ENCODE data around the gene IRGC. TPM values are rescaled to one million over a fixed set of nuclear protein-coding genes. Genes with fewer than 3 reads are reported as not detected.

IRGC gene
- total RNA-seq, 2 experiments from 2014 or later, result not detected

GRCh38 chr19:43687660-43687997 lies 28.2 kb upstream of the IRGC start:
- TF ChIP-seq, protein P1, sequence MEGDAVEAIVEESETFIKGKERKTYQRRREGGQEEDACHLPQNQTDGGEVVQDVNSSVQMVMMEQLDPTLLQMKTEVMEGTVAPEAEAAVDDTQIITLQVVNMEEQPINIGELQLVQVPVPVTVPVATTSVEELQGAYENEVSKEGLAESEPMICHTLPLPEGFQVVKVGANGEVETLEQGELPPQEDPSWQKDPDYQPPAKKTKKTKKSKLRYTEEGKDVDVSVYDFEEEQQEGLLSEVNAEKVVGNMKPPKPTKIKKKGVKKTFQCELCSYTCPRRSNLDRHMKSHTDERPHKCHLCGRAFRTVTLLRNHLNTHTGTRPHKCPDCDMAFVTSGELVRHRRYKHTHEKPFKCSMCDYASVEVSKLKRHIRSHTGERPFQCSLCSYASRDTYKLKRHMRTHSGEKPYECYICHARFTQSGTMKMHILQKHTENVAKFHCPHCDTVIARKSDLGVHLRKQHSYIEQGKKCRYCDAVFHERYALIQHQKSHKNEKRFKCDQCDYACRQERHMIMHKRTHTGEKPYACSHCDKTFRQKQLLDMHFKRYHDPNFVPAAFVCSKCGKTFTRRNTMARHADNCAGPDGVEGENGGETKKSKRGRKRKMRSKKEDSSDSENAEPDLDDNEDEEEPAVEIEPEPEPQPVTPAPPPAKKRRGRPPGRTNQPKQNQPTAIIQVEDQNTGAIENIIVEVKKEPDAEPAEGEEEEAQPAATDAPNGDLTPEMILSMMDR (IDR thresholded peaks at IDR 0.05), result no peak
- ATAC-seq (ENCODE audit: poor library complexity) (no peak), DNase-seq (no peak)
- Mint-ChIP-seq H3K9me3 (peaks cover 2% of the 10 kb centered on the region), H3K27ac (no peak overlapping the region), H3K36me3 (ENCODE audit: low read depth) (no peaks in the 10 kb centered on the region), H3K4me3 (no peak overlapping the region), H3K4me1 (ENCODE audit: low read depth) (no peaks in the 10 kb centered on the region), H3K27me3 (peaks cover 5% of the 10 kb centered on the region)
- Histone ChIP-seq H3K27ac (ENCODE audit: low read depth in 1 of 2, low read length in 2 of 2) (no peak overlapping the region), H3K9me3 (ENCODE audit: control insufficient read depth in 1 of 2, insufficient read depth in 1 of 2, low read length in 2 of 2) (peaks cover 9 to 18% of the 10 kb centered on the region in 2 experiments), H3K4me3 (ENCODE audit: low read length) (no peak overlapping the region), H3K27me3 (ENCODE audit: control insufficient read depth in 1 of 2, insufficient read depth in 2 of 2, low read length in 2 of 2) (no peaks in the 10 kb centered on the region), H3K4me1 (ENCODE audit: insufficient read depth, low read length) (no peaks in the 10 kb centered on the region), H3K36me3 (ENCODE audit: insufficient read depth, low read length) (no peaks in the 10 kb centered on the region)
- ChIA-PET CTCF (interaction anchor here (0.7 kb wide), 1 partner anchor 208 kb away, joined by 4 read pairs; no protein-coding TSS in a partner anchor), POLR2A (no interaction called here)
- intact Hi-C loops (cut with DNase I, micrococcal nuclease), result no loop called here

GRCh38 chr19:43688059-43688701 lies 27.7 kb upstream of the IRGC start:
- Mint-ChIP-seq H3K9me3 (peaks cover 2% of the 10 kb centered on the region), H3K4me1 (ENCODE audit: low read depth) (no peaks in the 10 kb centered on the region), H3K27ac (no peak overlapping the region), H3K36me3 (ENCODE audit: low read depth) (no peaks in the 10 kb centered on the region), H3K4me3 (no peak overlapping the region), H3K27me3 (peaks cover 9% of the 10 kb centered on the region)
- DNase-seq (no peak), ATAC-seq (ENCODE audit: poor library complexity) (no peak)
- H3K4me3 ChIP-seq (ENCODE audit: low read length), result no peak overlapping the region
- ChIA-PET POLR2A (no interaction called here), CTCF (no interaction called here)
- H3K9me3 ChIP-seq (ENCODE audit: control insufficient read depth in 1 of 2, insufficient read depth in 1 of 2, low read length in 2 of 2), result peaks cover 11 to 18% of the 10 kb centered on the region in 2 experiments
- no peaks in the 10 kb centered on the region for H3K27me3 ChIP-seq (ENCODE audit: control insufficient read depth in 1 of 2, insufficient read depth in 2 of 2, low read length in 2 of 2)
- H3K27ac ChIP-seq (ENCODE audit: low read depth in 1 of 2, low read length in 2 of 2), result no peak overlapping the region
- no peaks in the 10 kb centered on the region for H3K4me1 ChIP-seq (ENCODE audit: insufficient read depth, low read length)
- TF ChIP-seq, protein P1 (IDR thresholded peaks at IDR 0.05), result no peak
- intact Hi-C loops (cut with DNase I, micrococcal nuclease), result no loop called here
- H3K36me3 ChIP-seq (ENCODE audit: insufficient read depth, low read length), result no peaks in the 10 kb centered on the region

DNA sequence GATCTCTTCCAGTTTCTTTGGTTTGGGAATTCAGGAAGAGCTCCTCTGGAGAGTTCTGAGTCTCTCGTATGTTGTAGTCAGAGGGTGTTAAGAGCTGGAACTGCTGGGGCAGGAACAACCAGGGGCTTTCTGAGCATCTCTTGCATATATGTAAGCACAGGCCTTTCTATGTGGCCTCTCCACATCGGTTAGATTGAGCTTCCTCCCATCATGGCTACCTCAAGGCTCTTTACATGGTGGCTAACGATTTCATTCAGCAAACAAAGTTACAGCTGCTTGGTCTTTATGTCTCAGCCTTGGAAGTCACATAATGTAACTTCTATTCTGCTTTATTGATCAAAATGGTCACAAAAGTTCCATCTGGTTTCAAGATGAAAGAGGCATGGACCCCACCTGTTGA lies 25.4 kb upstream of the IRGC start:
- peaks cover 16% of the 10 kb centered on the region for H3K27me3 Mint-ChIP-seq
- H3K36me3 Mint-ChIP-seq (ENCODE audit: low read depth), result no peaks in the 10 kb centered on the region
- no peak overlapping the region for H3K27ac ChIP-seq (ENCODE audit: low read depth in 1 of 2, low read length in 2 of 2)
- H3K4me3 ChIP-seq (ENCODE audit: low read length), result no peak overlapping the region
- peaks cover 11 to 18% of the 10 kb centered on the region in 2 experiments for H3K9me3 ChIP-seq (ENCODE audit: control insufficient read depth in 1 of 2, insufficient read depth in 1 of 2, low read length in 2 of 2)
- ATAC-seq (ENCODE audit: poor library complexity) (no peak), DNase-seq (no peak)
- H3K4me1 ChIP-seq (ENCODE audit: insufficient read depth, low read length), result no peaks in the 10 kb centered on the region
- H3K9me3 Mint-ChIP-seq, result peaks cover 4% of the 10 kb centered on the region
- TF ChIP-seq, protein P1 (IDR thresholded peaks at IDR 0.05), result no peak
- intact Hi-C loops (cut with DNase I, micrococcal nuclease), result no loop called here
- ChIA-PET CTCF (no interaction called here), POLR2A (no interaction called here)
- no peak overlapping the region for H3K27ac Mint-ChIP-seq
- H3K4me3 Mint-ChIP-seq, result no peak overlapping the region
- H3K27me3 ChIP-seq (ENCODE audit: control insufficient read depth in 1 of 2, insufficient read depth in 2 of 2, low read length in 2 of 2), result no peaks in the 10 kb centered on the region
- no peaks in the 10 kb centered on the region for H3K36me3 ChIP-seq (ENCODE audit: insufficient read depth, low read length)
- H3K4me1 Mint-ChIP-seq (ENCODE audit: low read depth), result no peaks in the 10 kb centered on the region
